Heart right ventricle (tissue), 16 donors: ENCODE data around the gene C11orf97. TPM values are rescaled to one million over a fixed set of nuclear protein-coding genes. Genes with fewer than 3 reads are reported as not detected.

ENCODE experiments used
- ATAC-seq, 8 donors: fragments of 200-7000 bp; cut with Tn5 transposase; one replicate each; pipeline ENCODE4 v1.9.1; 2020; ENCODE audit warnings: mild to moderate bottlenecking in 8 of 8, moderate library complexity in 8 of 8, moderate number of reproducible peaks in 1 of 8
- DNase-seq, 2 donors: peaks; one replicate each; pipeline ENCODE4 v3.0.0-alpha.2; 2020
- H3K27ac ChIP-seq, 10 donors: fragments of 200-600 bp; sonication (generic) in 2 of 10; one replicate each; pipeline versions ENCODE4 v1.5.0 to v1.8.0; 2020 to 2022; ENCODE audit warnings: mild to moderate bottlenecking in 3 of 10
- H3K27me3 ChIP-seq, 7 donors: fragments of 200-600 bp; one replicate each; pipeline ENCODE4 v1.8.0; 2021 to 2022; ENCODE audit warnings: mild to moderate bottlenecking in 2 of 7
- H3K36me3 ChIP-seq, 9 donors: fragments of 200-600 bp; sonication (generic) in 1 of 9; one replicate each; pipeline versions ENCODE4 v1.5.0 to v1.8.0; 2020 to 2022; ENCODE audit warnings: mild to moderate bottlenecking in 2 of 9
- H3K4me1 ChIP-seq, 9 donors: fragments of 200-600 bp; sonication (generic) in 1 of 9; one replicate each; pipeline versions ENCODE4 v1.5.0 to v1.8.0; 2020 to 2022; ENCODE audit warnings: mild to moderate bottlenecking in 4 of 9
- H3K4me3 ChIP-seq, 10 donors: fragments of 200-600 bp; sonication (generic) in 2 of 10; one replicate each; pipeline versions ENCODE4 v1.5.0 to v1.8.0; 2020 to 2022; ENCODE audit warnings: mild to moderate bottlenecking in 7 of 10, moderate library complexity in 2 of 10
- H3K9me3 ChIP-seq, 11 donors: fragments of 200-600 bp in 10 of 11; sonication (generic) in 2 of 11; one replicate each; pipeline versions ENCODE4 v1.5.0 to v1.8.0; 2013 to 2022; ENCODE audit warnings: mild to moderate bottlenecking in 2 of 11, control low read depth in 1 of 11, moderate library complexity in 1 of 11
- CTCF ChIP-seq, 9 donors: fragments of 200-600 bp; sonication (generic) in 2 of 9; IDR thresholded peaks; one replicate each; pipeline versions ENCODE4 v1.5.0 to v1.8.0; 2021 to 2022; ENCODE audit warnings: antibody characterized with exemption in 9 of 9, mild to moderate bottlenecking in 5 of 9, moderate library complexity in 1 of 9
- WGBS, 2 donors: extraction: QIAGEN DNeasy Blood & Tissue Kit; methylation state at CpG; one replicate each; pipeline ENCODE4 v1.1.7; 2013; ENCODE audit warnings: inconsistent platforms in 1 of 2; 5-methylcytosine and 5-hydroxymethylcytosine counted together
- intact Hi-C, 10 donors: fragments of 100-400 bp; cut with DNase I; formaldehyde crosslinking; loops; one replicate each; pipeline versions ENCODE4 v1.11.1 to v1.14.2; 2022
- polyA plus RNA-seq, 2 donors: library from polyadenylated mRNA; stranded (reverse); fragments of 200-250 nt; gene quantifications; one replicate each; pipeline ENCODE4 v1.2.3, GENCODE V29; 2013
- total RNA-seq, 10 donors: library from RNA; stranded (reverse); fragmentation: NEBNext Ultra II Directional in 3 of 10; extraction: Animal tissue kit (Norgen Biotek cat#: 25700) in 3 of 10; gene quantifications; one replicate each; pipeline versions ENCODE4 v1.2.1 to v1.2.4, GENCODE V29; 2021 to 2023
- donor health status: Arrhythmogenic right ventricular cardiomyopathy.
- donor health status: ischemic (EF 13 %, LVEDD 7.1; RV severe dilation, severe dysfunction).
- donor health status: healthy with polysubstance abuse.
- donor health status: DM: no; HTN: yes; CAD: no.
- donor health status: DM: no; HTN: no; CAD: no.
- donor health status: ischemic (EF 25% LVEDD 6.9; RV normal size, moderate dysfunction).
- donor health status: ischemic (EF 25% LVEDD 5.7; RV mildly dilated, moderate dysfunction).
- donor health status: healthy.
- donor health status: DM: yes; HTN: yes; CAD: no.
- donor health status: Ischemic cardiomyopathy.
- donor health status: ischemic (EF 35%, LVEDD 5.7; RV mildly dilated, moderate dysfunction).
- donor health status: nonischemic (EF 11% LVEDD 7.7; RV severe dilation, severe dysfunction).
- donor health status: DM: yes; HTN: yes; CAD: no.
- donor health status: PGD.
- donor health status: ischemic (EF 29% LVEDD 5.4; RV normal size, mild dysfunction).
- donor health status: nonischemic (EF 23%, LVEDD 6.1; RV moderate dilation, normal function).

C11orf97 gene
- total and polyA plus RNA-seq, 12 donors: not detected

GRCh38 chr11:94543695-94544645, 31.7 kb downstream of the C11orf97 start, which contains the start of gene FUT4:
FUT4 (plus strand) TSS chr11:94543921; CDS start chr11:94544134, 213 bp downstream.
- DNase-seq (peak; percentile 85 to 87), ATAC-seq (peak; percentile 93 to 96 (median 95))
- 1% methylated on average over 81 to 109 of the region's 109 CpGs for WGBS, 2 donors
- TF ChIP-seq CTCF (IDR thresholded peaks at IDR 0.05): peak in 3 of 9 donors; percentile 14 to 24 (median 18)
- peak within 1 kb of the TSS; percentile 21 to 85 (median 68) for H3K4me3 ChIP-seq
- H3K9me3 ChIP-seq: no peaks in the 10 kb centered on the region
- H3K36me3 ChIP-seq: peaks cover 0 to 9% (median 0%) of the 10 kb centered on the region in 9 donors
- H3K27me3 ChIP-seq: no peaks in the 10 kb centered on the region
- peak within 1 kb of the TSS; percentile 78 to 99 (median 94) for H3K27ac ChIP-seq
- H3K4me1 ChIP-seq: peaks cover 2 to 54% (median 30%) of the 10 kb centered on the region in 9 donors
- intact Hi-C loops: no loop called here

- peak in 1 of 9 donors; percentile 22 for TF ChIP-seq CTCF (IDR thresholded peaks at IDR 0.05)
- peak in 3 of 8 donors; percentile 0 to 6 (median 3) for ATAC-seq
- Histone ChIP-seq H3K27me3 (no peaks in the 10 kb centered on the region), H3K9me3 (no peaks in the 10 kb centered on the region), H3K4me1 (peaks cover 2 to 62% (median 30%) of the 10 kb centered on the region in 9 donors), H3K27ac (peak overlapping the region; percentile 78 to 99 (median 94)), H3K36me3 (peaks cover 0 to 10% (median 0%) of the 10 kb centered on the region in 9 donors), H3K4me3 (peak overlapping the region; percentile 21 to 85 (median 68))
- peak in 1 of 2 donors; percentile 25 for DNase-seq
- intact Hi-C loops: no loop called here
- WGBS, 2 donors: 11 to 13% methylated on average over 56 to 59 of the region's 59 CpGs
Measured at GRCh38 chr11:94544646-94545263, 32.5 kb downstream of the C11orf97 start.

- Histone ChIP-seq H3K36me3 (peaks cover 0 to 10% (median 0%) of the 10 kb centered on the region in 9 donors), H3K9me3 (no peaks in the 10 kb centered on the region), H3K4me1 (peaks cover 2 to 70% (median 30%) of the 10 kb centered on the region in 9 donors), H3K27ac (peak overlapping the region in 4 of 10 donors; percentile 93 to 99 (median 97)), H3K4me3 (peak overlapping the region in 9 of 10 donors; percentile 51 to 85 (median 69)), H3K27me3 (no peaks in the 10 kb centered on the region)
- 68 to 69% methylated on average over 54 of the region's 54 CpGs for WGBS, 2 donors
- TF ChIP-seq CTCF (IDR thresholded peaks at IDR 0.05): no peak
- DNase-seq (peak; percentile 11 to 20), ATAC-seq (no peak)
- intact Hi-C loops: no loop called here
Measured at GRCh38 chr11:94545264-94546161, 33.3 kb downstream of the C11orf97 start.
